Peyer's patch (tissue), 4 donors: ENCODE results near the gene DIP2B. TPM values are rescaled to one million over a fixed set of nuclear protein-coding genes. Genes with fewer than 3 reads are reported as not detected.

ENCODE experiments used
- DNase-seq, 3 donors: peaks; one replicate each; pipeline ENCODE4 v3.0.0-alpha.2; 2017 to 2019
- H3K27ac ChIP-seq, 4 donors: fragments of 200-600 bp; sonication (generic); one replicate each; pipeline ENCODE4 v1.5.1; 2016 to 2019
- H3K27me3 ChIP-seq, 2 donors: fragments of 200-600 bp; sonication (generic); one replicate each; pipeline ENCODE4 v1.5.1; 2019
- H3K36me3 ChIP-seq, 3 donors: fragments of 200-600 bp; sonication (generic); one replicate each; pipeline ENCODE4 v1.5.1; 2016 to 2019
- H3K4me1 ChIP-seq, 4 donors: fragments of 200-600 bp; sonication (generic); one replicate each; pipeline ENCODE4 v1.5.1; 2016 to 2019
- H3K4me3 ChIP-seq, 4 donors: fragments of 200-600 bp; sonication (generic); 1 replicate in 3 of 4; 2 replicates in 1 of 4; pipeline ENCODE4 v1.5.1; 2016 to 2019; ENCODE audit warnings: mild to moderate bottlenecking in 1 of 4
- H3K9me3 ChIP-seq, 4 donors: fragments of 200-600 bp; sonication (generic); one replicate each; pipeline ENCODE4 v1.5.1; 2016 to 2019; ENCODE audit warnings: mild to moderate bottlenecking in 1 of 4
- POLR2A ChIP-seq, 2 donors: fragments of 450-650 bp; IDR thresholded peaks; one replicate each; pipeline ENCODE4 v1.5.1; 2017; ENCODE audit warnings: antibody characterized with exemption in 2 of 2, mild to moderate bottlenecking in 2 of 2, moderate library complexity in 2 of 2
- total RNA-seq, 4 donors: library from RNA; depleted of rRNA; stranded (reverse); fragments of >200 nt; gene quantifications; one replicate each; pipeline ENCODE4 v1.1.0, GENCODE V29; 2016
- TF ChIP-seq, protein P1 (sequence below), 6 experiments: fragments of 450-650 bp in 4 of 6; fragments of 200-600 bp in 2 of 6; sonication (generic) in 1 of 6; IDR thresholded peaks; one replicate each; pipeline ENCODE4 v1.5.1; 2017 to 2019; ENCODE audit warnings: antibody characterized with exemption in 6 of 6, mild to moderate bottlenecking in 3 of 6, moderate library complexity in 1 of 6

Gene DIP2B
- total RNA-seq, 4 donors from 2014 or later, result 28.0 to 73.4 (median 42.5) TPM

DNA sequence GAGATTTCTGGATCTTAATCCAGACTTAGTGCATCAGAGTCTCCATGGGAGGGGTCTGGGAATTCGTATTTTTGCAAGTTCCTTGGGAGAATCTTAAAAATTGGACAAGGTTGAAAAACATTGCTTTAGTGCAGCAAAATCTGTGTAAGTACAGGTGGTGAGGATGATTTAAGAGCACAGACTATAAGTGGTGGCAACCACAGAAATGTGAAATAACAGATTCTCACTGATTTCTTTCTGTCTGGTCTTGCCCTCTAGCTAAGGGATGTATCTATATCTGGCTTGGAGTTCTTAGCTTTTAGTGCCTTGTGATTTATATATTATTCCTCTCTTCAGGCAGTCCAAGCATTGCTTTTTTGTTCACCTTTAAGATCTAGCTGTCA lies 116.2 kb downstream of the DIP2B start:
- no peaks in the 10 kb centered on the region for H3K27me3 ChIP-seq
- TF ChIP-seq POLR2A (IDR thresholded peaks at IDR 0.05), result no peak
- TF ChIP-seq, protein P1, sequence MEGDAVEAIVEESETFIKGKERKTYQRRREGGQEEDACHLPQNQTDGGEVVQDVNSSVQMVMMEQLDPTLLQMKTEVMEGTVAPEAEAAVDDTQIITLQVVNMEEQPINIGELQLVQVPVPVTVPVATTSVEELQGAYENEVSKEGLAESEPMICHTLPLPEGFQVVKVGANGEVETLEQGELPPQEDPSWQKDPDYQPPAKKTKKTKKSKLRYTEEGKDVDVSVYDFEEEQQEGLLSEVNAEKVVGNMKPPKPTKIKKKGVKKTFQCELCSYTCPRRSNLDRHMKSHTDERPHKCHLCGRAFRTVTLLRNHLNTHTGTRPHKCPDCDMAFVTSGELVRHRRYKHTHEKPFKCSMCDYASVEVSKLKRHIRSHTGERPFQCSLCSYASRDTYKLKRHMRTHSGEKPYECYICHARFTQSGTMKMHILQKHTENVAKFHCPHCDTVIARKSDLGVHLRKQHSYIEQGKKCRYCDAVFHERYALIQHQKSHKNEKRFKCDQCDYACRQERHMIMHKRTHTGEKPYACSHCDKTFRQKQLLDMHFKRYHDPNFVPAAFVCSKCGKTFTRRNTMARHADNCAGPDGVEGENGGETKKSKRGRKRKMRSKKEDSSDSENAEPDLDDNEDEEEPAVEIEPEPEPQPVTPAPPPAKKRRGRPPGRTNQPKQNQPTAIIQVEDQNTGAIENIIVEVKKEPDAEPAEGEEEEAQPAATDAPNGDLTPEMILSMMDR (IDR thresholded peaks at IDR 0.05), result no peak
- H3K4me3 ChIP-seq, result no peak overlapping the region
- no peak overlapping the region for H3K27ac ChIP-seq
- H3K36me3 ChIP-seq, result no peaks in the 10 kb centered on the region
- no peaks in the 10 kb centered on the region for H3K9me3 ChIP-seq
- H3K4me1 ChIP-seq, result peaks cover 3 to 59% (median 13%) of the 10 kb centered on the region in 4 donors
- no peak for DNase-seq

DNA sequence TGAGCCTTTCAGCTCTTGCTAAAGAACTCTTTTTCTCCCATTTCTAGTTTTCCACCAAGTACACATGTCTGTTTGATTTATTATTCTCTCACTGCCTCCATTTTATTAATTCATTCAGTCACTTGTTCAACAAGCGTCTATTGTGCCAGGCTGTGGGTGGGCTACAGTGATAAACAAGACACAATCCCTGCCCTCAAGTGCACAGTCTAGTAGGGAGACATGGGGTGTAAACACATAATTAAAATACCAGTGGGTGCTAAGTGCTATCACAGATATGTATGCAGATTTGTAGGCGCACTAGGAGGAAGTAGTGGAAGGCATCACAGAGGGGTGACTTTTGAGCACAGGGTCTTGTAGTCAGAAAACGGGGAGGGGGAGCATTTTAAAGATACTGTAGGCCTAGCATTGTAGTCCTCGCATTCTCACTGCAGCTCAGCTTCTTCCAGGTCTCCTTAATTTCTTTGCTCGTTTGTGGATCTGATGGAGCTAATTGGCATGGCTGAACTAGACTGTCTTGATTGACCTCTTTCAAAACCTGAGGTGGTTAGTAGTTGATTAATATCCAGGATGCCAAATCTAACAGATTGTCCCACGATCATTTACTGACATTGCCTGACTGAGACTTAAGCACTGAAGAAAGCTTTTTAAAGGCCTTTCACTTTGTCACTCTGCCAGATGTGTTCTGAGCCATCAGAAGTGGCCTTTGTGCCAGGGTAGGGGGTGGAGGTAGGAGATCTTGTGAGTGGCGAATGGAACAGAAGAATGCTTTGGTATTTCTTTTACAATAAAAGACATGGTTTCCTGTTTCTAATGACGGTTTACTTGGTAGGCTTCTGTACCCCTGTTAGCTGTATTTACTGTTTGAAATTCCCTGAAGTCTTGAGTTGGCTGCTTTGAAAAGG lies 116.9 kb downstream of the DIP2B start:
- DNase-seq, result peak in 2 of 3 donors; percentile 51 to 66
- no peaks in the 10 kb centered on the region for H3K36me3 ChIP-seq
- H3K27ac ChIP-seq, result peak overlapping the region in 2 of 4 donors; percentile 53 to 59
- no peaks in the 10 kb centered on the region for H3K27me3 ChIP-seq
- H3K4me1 ChIP-seq, result peaks cover 3 to 66% (median 16%) of the 10 kb centered on the region in 4 donors
- no peak overlapping the region for H3K4me3 ChIP-seq
- H3K9me3 ChIP-seq, result no peaks in the 10 kb centered on the region
- TF ChIP-seq POLR2A (IDR thresholded peaks at IDR 0.05), result no peak
- TF ChIP-seq, protein P1 (IDR thresholded peaks at IDR 0.05), result no peak

DNA sequence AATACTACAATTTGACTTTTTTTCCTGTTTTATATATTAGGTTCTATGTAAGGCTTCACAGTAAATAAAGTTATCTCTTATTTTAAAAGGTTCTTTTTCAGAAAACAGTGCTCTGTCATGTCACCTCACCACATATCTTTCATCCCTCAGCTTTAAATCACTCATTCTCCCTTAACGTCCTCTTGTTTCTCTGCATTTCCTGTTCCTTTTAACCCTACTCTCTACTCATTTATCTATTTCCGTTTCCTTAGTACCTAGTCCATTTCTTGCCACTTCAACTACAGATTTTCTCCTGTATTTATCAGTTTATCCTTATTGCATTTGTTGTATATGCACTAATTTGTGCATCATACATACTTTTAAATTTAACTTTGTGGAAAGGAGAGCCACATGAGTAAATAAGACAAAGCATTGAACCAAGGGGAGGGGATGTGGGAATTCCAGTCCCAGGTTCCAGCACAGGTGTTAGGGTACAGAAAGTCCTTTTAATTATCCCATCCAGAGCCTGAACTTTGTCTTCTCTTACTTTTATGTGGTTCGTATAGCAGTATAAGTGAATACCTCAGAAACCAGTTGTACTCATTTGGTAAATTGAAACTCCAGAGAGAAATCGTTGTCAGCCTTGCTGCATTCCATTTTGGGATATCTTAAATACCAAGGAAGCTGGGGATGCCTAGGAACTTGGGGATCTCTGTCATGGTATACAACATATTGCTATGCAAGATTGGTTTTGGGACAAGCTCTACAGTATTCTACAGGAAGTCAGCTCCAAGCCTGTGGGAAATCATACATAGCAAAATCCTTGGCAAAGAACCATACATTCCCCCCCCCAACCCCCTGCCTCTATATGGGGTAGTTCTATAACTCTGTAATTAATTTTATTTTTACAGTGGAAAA lies 120.5 kb downstream of the DIP2B start:
- no peaks in the 10 kb centered on the region for H3K9me3 ChIP-seq
- H3K4me3 ChIP-seq, result no peak overlapping the region
- H3K27me3 ChIP-seq, result no peaks in the 10 kb centered on the region
- H3K27ac ChIP-seq, result peak overlapping the region in 3 of 4 donors; percentile 4 to 62 (median 26)
- TF ChIP-seq, protein P1 (IDR thresholded peaks at IDR 0.05), result no peak
- TF ChIP-seq POLR2A (IDR thresholded peaks at IDR 0.05), result no peak
- no peak for DNase-seq
- H3K4me1 ChIP-seq, result peaks cover 3 to 48% (median 13%) of the 10 kb centered on the region in 4 donors
- H3K36me3 ChIP-seq, result no peaks in the 10 kb centered on the region

DNA sequence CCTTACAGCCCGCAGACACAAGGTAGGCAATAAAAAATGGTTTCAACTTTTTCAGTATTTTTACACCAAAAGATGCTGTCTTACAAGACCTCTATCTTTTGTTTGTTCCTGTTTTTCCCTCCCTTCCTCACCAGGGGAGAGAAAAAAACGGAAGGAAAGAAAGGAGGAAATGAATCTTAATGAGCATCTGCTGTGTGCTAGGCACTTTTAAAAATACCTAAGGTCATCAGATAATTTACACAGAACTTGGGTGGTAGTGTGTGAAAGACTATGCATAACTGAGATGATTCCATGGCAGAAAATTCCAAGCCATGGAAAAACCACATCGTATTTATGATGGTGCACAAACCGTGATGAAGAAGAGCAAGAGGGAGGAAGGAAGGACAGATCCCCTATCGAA lies 121.2 kb downstream of the DIP2B start:
- Histone ChIP-seq H3K4me3 (no peak overlapping the region), H3K27me3 (no peaks in the 10 kb centered on the region), H3K4me1 (peaks cover 3 to 40% (median 12%) of the 10 kb centered on the region in 4 donors), H3K9me3 (no peaks in the 10 kb centered on the region), H3K36me3 (peaks cover 0 to 4% (median 0%) of the 10 kb centered on the region in 3 donors), H3K27ac (peak overlapping the region in 3 of 4 donors; percentile 4 to 62 (median 31))
- TF ChIP-seq, protein P1 (IDR thresholded peaks at IDR 0.05), result no peak
- TF ChIP-seq POLR2A (IDR thresholded peaks at IDR 0.05), result no peak
- no peak for DNase-seq

DNA sequence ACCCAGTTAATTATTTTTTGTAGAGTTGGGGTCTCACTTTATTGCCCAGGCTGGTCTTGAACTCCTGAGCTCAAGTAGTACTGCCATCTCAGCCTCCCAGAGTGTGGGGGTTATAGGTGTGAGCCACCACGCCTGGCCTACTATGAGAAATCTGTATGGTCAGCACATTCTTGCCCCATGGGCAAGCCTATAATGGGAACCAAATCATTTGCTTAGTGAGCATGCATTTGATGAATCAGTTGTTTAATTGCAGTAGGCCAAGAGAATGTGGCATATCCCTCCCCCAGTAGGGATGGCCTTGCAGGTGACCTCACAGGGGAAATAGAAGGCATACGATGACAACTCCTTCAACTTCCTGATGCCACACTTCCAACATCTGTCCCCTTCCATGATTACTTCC lies 122.7 kb downstream of the DIP2B start:
- Histone ChIP-seq H3K27me3 (no peaks in the 10 kb centered on the region), H3K36me3 (peaks cover 0 to 11% (median 0%) of the 10 kb centered on the region in 3 donors), H3K27ac (peak overlapping the region in 2 of 4 donors; percentile 6 to 59), H3K4me3 (no peak overlapping the region), H3K9me3 (no peaks in the 10 kb centered on the region), H3K4me1 (peaks cover 3 to 26% (median 12%) of the 10 kb centered on the region in 4 donors)
- DNase-seq, result peak in 1 of 3 donors; percentile 68
- no peak for TF ChIP-seq POLR2A (IDR thresholded peaks at IDR 0.05)
- TF ChIP-seq, protein P1 (IDR thresholded peaks at IDR 0.05), result no peak
